ENCODE data around the gene CNBD2.

DNA sequence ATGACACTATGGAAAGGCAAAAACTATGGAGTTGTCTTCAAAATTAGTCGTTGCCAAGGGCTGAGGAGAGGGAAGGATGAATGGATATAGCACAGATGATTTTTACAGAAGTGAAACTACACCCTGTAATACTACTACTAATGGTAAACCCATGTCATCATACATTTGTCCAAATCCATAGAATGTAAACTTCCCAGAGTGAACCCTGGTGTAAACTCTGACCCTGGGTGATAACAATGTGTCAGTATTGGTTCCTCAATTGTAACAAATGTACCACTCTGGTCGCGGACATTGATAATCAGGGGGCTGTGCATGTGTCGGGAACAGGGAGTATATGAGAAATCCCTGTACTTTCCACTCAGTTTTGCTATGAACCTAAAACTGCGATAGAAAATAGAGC lies 72.2 kb downstream of the CNBD2 start:
- TF ChIP-seq POLR2AphosphoS5 (IDR thresholded peaks at IDR 0.05; ENCODE audit: insufficient read depth in 1 of 2, low read depth in 1 of 2) (no peak), CTCF (IDR thresholded peaks at IDR 0.05) (no peak)

Data from vagina (tissue), 2 donors.